GM12872 (cell line): ENCODE measurements around the gene ALKBH5.

Experiments used
- CTCF ChIP-seq: IDR thresholded peaks from 3 replicates; pipeline ENCODE4 v1.5.1; 2011; ENCODE audit warnings: low read depth, mild to moderate bottlenecking, low read length, moderate library complexity; ENCODE audit not compliant: insufficient read depth

Gene ALKBH5

GRCh38 chr17:18231164-18231563, 47.5 kb downstream of the ALKBH5 start:
- TF ChIP-seq CTCF = no peak

GRCh38 chr17:18233803-18234518, 50.3 kb downstream of the ALKBH5 start:
- no peak for TF ChIP-seq CTCF

- TF ChIP-seq CTCF = no peak
These were observed 51.3 kb downstream of the ALKBH5 start for GRCh38 chr17:18234853-18235380.

GRCh38 chr17:18235743-18236256, 52.2 kb downstream of the ALKBH5 start:
- no peak for TF ChIP-seq CTCF

GRCh38 chr17:18236494-18236893, 52.9 kb downstream of the ALKBH5 start:
- TF ChIP-seq CTCF = no peak

GRCh38 chr17:18237461-18237860, 53.8 kb downstream of the ALKBH5 start:
- no peak for TF ChIP-seq CTCF

- no peak for TF ChIP-seq CTCF
These were observed 54.7 kb downstream of the ALKBH5 start for GRCh38 chr17:18238299-18238698.
